Lower lobe of right lung (tissue), 2 donors: ENCODE data around the gene THAP8. TPM values are rescaled to one million over a fixed set of nuclear protein-coding genes. Genes with fewer than 3 reads are reported as not detected.

Experiments used
- ATAC-seq, 2 donors: fragments of 200-7000 bp; cut with Tn5 transposase; one replicate each; pipeline ENCODE4 v1.9.1; 2020 to 2022; ENCODE audit warnings: mild to moderate bottlenecking in 2 of 2, moderate library complexity in 2 of 2
- DNase-seq: peaks from one replicate; pipeline ENCODE4 v3.0.0-alpha.2; 2020
- H3K27ac ChIP-seq: fragments of 200-600 bp; one replicate; pipeline ENCODE4 v1.8.0; 2022
- H3K27me3 ChIP-seq: fragments of 200-600 bp; one replicate; pipeline ENCODE4 v1.8.0; 2022; ENCODE audit warnings: low read depth
- H3K36me3 ChIP-seq: fragments of 200-600 bp; one replicate; pipeline ENCODE4 v1.8.0; 2022; ENCODE audit warnings: mild to moderate bottlenecking
- H3K4me1 ChIP-seq: fragments of 200-600 bp; one replicate; pipeline ENCODE4 v1.8.0; 2022
- H3K4me3 ChIP-seq: fragments of 200-600 bp; one replicate; pipeline ENCODE4 v1.8.0; 2022; ENCODE audit warnings: mild to moderate bottlenecking
- H3K9me3 ChIP-seq: fragments of 200-600 bp; one replicate; pipeline ENCODE4 v1.8.0; 2022
- CTCF ChIP-seq: fragments of 200-600 bp; IDR thresholded peaks from one replicate; pipeline ENCODE4 v1.8.0; 2022; ENCODE audit warnings: antibody characterized with exemption, mild to moderate bottlenecking
- intact Hi-C: fragments of 100-400 bp; cut with DNase I; formaldehyde crosslinking; loops from one replicate; pipeline ENCODE4 v1.11.0; 2022
- total RNA-seq: library from RNA; stranded (reverse); fragmentation: NEBNext Ultra II Directional; extraction: Animal tissue kit (Norgen Biotek cat#: 25700); gene quantifications from one replicate; pipeline ENCODE4 v1.2.1, GENCODE V29; 2021
- donor health status: DM: no; HTN: yes; CAD: no; lungs with severe emphysema.

The THAP8 gene
- total RNA-seq, 1 donor from 2014 or later = 5.5 TPM

- no peak for DNase-seq
- Histone ChIP-seq H3K4me3 (no peak overlapping the region), H3K36me3 (peaks cover 24% of the 10 kb centered on the region), H3K27ac (no peak overlapping the region), H3K9me3 (no peaks in the 10 kb centered on the region), H3K4me1 (peaks cover 14% of the 10 kb centered on the region), H3K27me3 (no peaks in the 10 kb centered on the region)
- no peak for ATAC-seq
- no peak for TF ChIP-seq CTCF
- intact Hi-C loops = no loop called here
Measured at GRCh38 chr19:36003284-36003683, 50.8 kb downstream of the THAP8 start.

- Histone ChIP-seq H3K4me3 (no peak overlapping the region), H3K4me1 (peaks cover 18% of the 10 kb centered on the region), H3K36me3 (peaks cover 34% of the 10 kb centered on the region), H3K27ac (no peak overlapping the region), H3K27me3 (no peaks in the 10 kb centered on the region), H3K9me3 (no peaks in the 10 kb centered on the region)
- intact Hi-C loops = no loop called here
- TF ChIP-seq CTCF = no peak
- ATAC-seq = no peak
- DNase-seq = no peak
Measured at GRCh38 chr19:36001605-36002004, 52.5 kb downstream of the THAP8 start.

GRCh38 chr19:35996777-35997176 lies 57.3 kb downstream of the THAP8 start:
- peak overlapping the region; percentile 93 for H3K4me3 ChIP-seq
- DNase-seq (no peak), ATAC-seq (no peak)
- intact Hi-C loops = no loop called here
- peaks cover 39% of the 10 kb centered on the region for H3K4me1 ChIP-seq
- no peak for TF ChIP-seq CTCF
- peaks cover 18% of the 10 kb centered on the region for H3K36me3 ChIP-seq
- no peak overlapping the region for H3K27ac ChIP-seq
- no peaks in the 10 kb centered on the region for H3K9me3 ChIP-seq
- H3K27me3 ChIP-seq = no peaks in the 10 kb centered on the region

- Histone ChIP-seq H3K27me3 (no peaks in the 10 kb centered on the region), H3K36me3 (peaks cover 13% of the 10 kb centered on the region), H3K4me3 (peak within 1 kb of the TSS; percentile 93), H3K9me3 (no peaks in the 10 kb centered on the region), H3K4me1 (peaks cover 39% of the 10 kb centered on the region), H3K27ac (peak within 1 kb of the TSS; percentile 94)
- TF ChIP-seq CTCF = no peak
- intact Hi-C loops = no loop called here
- DNase-seq (peak; percentile 99), ATAC-seq (peak; percentile 96 to 98)
Measured at GRCh38 chr19:35995048-35995993, 58.8 kb downstream of the THAP8 start, which contains the start of gene SDHAF1. Gene SDHAF1, plus strand, starts transcription at chr19:35995188. Its CDS starts 87 bp downstream, at chr19:35995275.

- peaks cover 28% of the 10 kb centered on the region for H3K4me1 ChIP-seq
- no peaks in the 10 kb centered on the region for H3K9me3 ChIP-seq
- H3K27ac ChIP-seq = peak overlapping the region; percentile 94
- TF ChIP-seq CTCF = no peak
- peaks cover 13% of the 10 kb centered on the region for H3K36me3 ChIP-seq
- peak; percentile 2 to 29 for ATAC-seq
- H3K27me3 ChIP-seq = no peaks in the 10 kb centered on the region
- peak overlapping the region; percentile 93 for H3K4me3 ChIP-seq
- intact Hi-C loops = no loop called here
- no peak for DNase-seq
Measured at GRCh38 chr19:35993923-35994598, 60.0 kb downstream of the THAP8 start.
